HCT116 (cell line): Measurements from ENCODE around the gene SNPH. TPM values are rescaled to one million over a fixed set of nuclear protein-coding genes. Genes with fewer than 3 reads are reported as not detected.
A peak's percentile ranks its signal among the peaks of the same experiment; 100 is the strongest.

ENCODE experiments used
- ATAC-seq: fragments of 200-7000 bp; cut with Tn5 transposase; 2 replicates; pipeline ENCODE4 v1.9.1; 2020; ENCODE audit warnings: mild to moderate bottlenecking, moderate library complexity
- BruUV-seq: library from RNA; stranded (reverse); fragments of 400-500 nt; replicated peaks from 2 replicates; lab custom pipeline; 2021; lab: Mats Ljungman, UMichigan
- CTCF ChIA-PET: fragments of 300-600 bp; sonication (Branson Sonifier 250); formaldehyde crosslinking; loops from one replicate; lab custom pipeline; 2021; ENCODE audit warnings: antibody characterized with exemption; lab: Charles Lee
- POLR2A ChIA-PET: fragments of 300-600, 350-600 bp; sonication (Branson Sonifier 250); formaldehyde crosslinking; loops from one replicate; lab custom pipeline; 2021; ENCODE audit warnings: antibody characterized with exemption; lab: Charles Lee
- RAD21 ChIA-PET, 2 experiments: fragments of 300-600 bp; sonication (Branson Sonifier 250); formaldehyde crosslinking; loops; one replicate each; lab custom pipeline; 2023; ENCODE audit warnings: low total read pairs in 2 of 2; ENCODE audit not compliant: uncharacterized antibody in 2 of 2, unreplicated experiment in 2 of 2, low non-redundant PET in 1 of 2; lab: Charles Lee
- DNase-seq: peaks from one replicate; pipeline ENCODE4 v3.0.0-alpha.2; 2010; ENCODE audit warnings: low read depth, low spot score
- H2AFZ ChIP-seq: fragments of 200-600 bp; shearing (Covaris generic), sonication (generic); 2 replicates; pipeline ENCODE4 v1.6.1; 2017; ENCODE audit warnings: low read depth, mixed run types, mixed read lengths, antibody characterized with exemption, low read length; ENCODE audit not compliant: poor library complexity, severe bottlenecking
- H3K27ac ChIP-seq: 2 replicates; pipeline ENCODE4 v1.5.1; 2012; ENCODE audit warnings: low read depth, low read length
- H3K27me3 ChIP-seq: fragments of 200-600 bp; sonication (generic); 2 replicates; pipeline ENCODE4 v1.6.1; 2016; ENCODE audit warnings: mixed run types, low read length, mixed read lengths; ENCODE audit not compliant: insufficient read depth
- H3K36me3 ChIP-seq, 2 experiments: fragments of 200-500 bp in 1 of 2; fragments of 200-600 bp in 1 of 2; sonication (Bioruptor generic) in 1 of 2; sonication (generic) in 1 of 2; 2 replicates each; pipeline versions ENCODE4 v1.5.1 to v1.6.1; 2014 to 2016; ENCODE audit warnings: low read length in 2 of 2, inconsistent platforms in 1 of 2, mixed read lengths in 1 of 2, mixed run types in 1 of 2; ENCODE audit not compliant: insufficient read depth in 2 of 2, control insufficient read depth in 1 of 2
- H3K4me1 ChIP-seq, 2 experiments: fragments of 200-600 bp in 1 of 2; sonication (generic) in 1 of 2; 2 replicates each; pipeline versions ENCODE4 v1.5.1 to v1.6.1; 2012 to 2017; ENCODE audit warnings: low read length in 2 of 2, inconsistent platforms in 1 of 2, mild to moderate bottlenecking in 1 of 2, mixed read lengths in 1 of 2, mixed run types in 1 of 2, moderate library complexity in 1 of 2; ENCODE audit not compliant: insufficient read depth in 2 of 2, control insufficient read depth in 1 of 2
- H3K4me2 ChIP-seq: fragments of 200-600 bp; sonication (generic); 2 replicates; pipeline ENCODE4 v1.6.1; 2017; ENCODE audit warnings: mixed run types, low read length, mixed read lengths
- H3K4me3 ChIP-seq, 2 experiments: fragments of 200-600 bp in 1 of 2; sonication (generic) in 1 of 2; replicated peaks in 1 of 2; 2 replicates each; pipeline ENCODE4 v1.5.1; 2011 to 2016; ENCODE audit warnings: low read length in 2 of 2, control low read depth in 1 of 2, low read depth in 1 of 2, mild to moderate bottlenecking in 1 of 2, mixed read lengths in 1 of 2, mixed run types in 1 of 2
- H3K79me2 ChIP-seq: fragments of 200-600 bp; sonication (generic); 2 replicates; pipeline ENCODE4 v1.6.1; 2017; ENCODE audit warnings: mild to moderate bottlenecking, mixed run types, low read length, moderate library complexity, mixed read lengths; ENCODE audit not compliant: insufficient read depth
- H3K9ac ChIP-seq: fragments of 200-600 bp; sonication (generic); 2 replicates; pipeline ENCODE4 v1.6.1; 2016; ENCODE audit warnings: low read length, mixed read lengths
- H3K9me2 ChIP-seq: fragments of 200-600 bp; sonication (generic), shearing (Covaris generic); 2 replicates; pipeline ENCODE4 v1.6.1; 2017; ENCODE audit warnings: mixed run types, mild to moderate bottlenecking, moderate library complexity; ENCODE audit not compliant: insufficient read depth
- H3K9me3 ChIP-seq, 2 experiments: fragments of 200-500 bp in 1 of 2; fragments of 200-600 bp in 1 of 2; sonication (Bioruptor generic) in 1 of 2; sonication (generic) in 1 of 2; 2 replicates each; pipeline ENCODE4 v1.6.1; 2014 to 2017; ENCODE audit warnings: low read length in 2 of 2, mixed read lengths in 2 of 2, inconsistent platforms in 1 of 2, low read depth in 1 of 2, mild to moderate bottlenecking in 1 of 2, mixed run types in 1 of 2, moderate library complexity in 1 of 2; ENCODE audit not compliant: control insufficient read depth in 1 of 2, insufficient read depth in 1 of 2
- H4K20me1 ChIP-seq: fragments of 200-600 bp; sonication (generic), shearing (Covaris generic); 2 replicates; pipeline ENCODE4 v1.6.1; 2017; ENCODE audit warnings: mixed run types, mild to moderate bottlenecking, moderate library complexity; ENCODE audit not compliant: insufficient read depth
- EZH2 ChIP-seq: fragments of 200-600 bp; sonication (generic); IDR thresholded peaks from 2 replicates; pipeline ENCODE4 v1.6.1; 2017; ENCODE audit warnings: antibody characterized with exemption, mixed run types
- EZH2phosphoT487 ChIP-seq: fragments of 200-600 bp; IDR thresholded peaks from 2 replicates; pipeline ENCODE4 v1.6.1; 2018; ENCODE audit warnings: antibody characterized with exemption, borderline replicate concordance
- FOSL1 ChIP-seq: IDR thresholded peaks from 2 replicates; pipeline ENCODE4 v1.6.1; 2012; ENCODE audit warnings: low read depth
- JUND ChIP-seq: IDR thresholded peaks from 2 replicates; pipeline ENCODE4 v1.6.1; 2012
- YY1 ChIP-seq: IDR thresholded peaks from 2 replicates; pipeline ENCODE4 v1.6.1; 2011; ENCODE audit warnings: low read length, low read depth, moderate library complexity, mild to moderate bottlenecking; ENCODE audit not compliant: insufficient replicate concordance; ENCODE audit errors: extremely low read depth
- ZFX ChIP-seq: fragments of 450-650 bp; IDR thresholded peaks from 2 replicates; pipeline ENCODE4 v1.6.1; 2017
- ZNF274 ChIP-seq: fragments of 200-500 bp; sonication (Bioruptor generic); IDR thresholded peaks from 2 replicates; pipeline ENCODE4 v1.6.1; 2014; ENCODE audit warnings: mild to moderate bottlenecking, low read depth, low read length, inconsistent platforms
- intact Hi-C: fragments of 100-400 bp; cut with micrococcal nuclease; formaldehyde crosslinking; loops from 2 replicates; pipeline ENCODE4 v1.10.0; 2022
- total RNA-seq: library from RNA; stranded (reverse); gene quantifications from one replicate; pipeline ENCODE4 v1.2.1, GENCODE V29; 2021; ENCODE audit not compliant: unreplicated experiment
- TF ChIP-seq, protein P1 (sequence below): IDR thresholded peaks from 2 replicates; pipeline ENCODE4 v1.6.1; 2011; ENCODE audit warnings: mild to moderate bottlenecking, low read length, moderate library complexity; ENCODE audit not compliant: insufficient replicate concordance; ENCODE audit errors: extremely low read depth

SNPH gene
- total RNA-seq, 1 experiment from 2014 or later, result 3.2 TPM

DNA sequence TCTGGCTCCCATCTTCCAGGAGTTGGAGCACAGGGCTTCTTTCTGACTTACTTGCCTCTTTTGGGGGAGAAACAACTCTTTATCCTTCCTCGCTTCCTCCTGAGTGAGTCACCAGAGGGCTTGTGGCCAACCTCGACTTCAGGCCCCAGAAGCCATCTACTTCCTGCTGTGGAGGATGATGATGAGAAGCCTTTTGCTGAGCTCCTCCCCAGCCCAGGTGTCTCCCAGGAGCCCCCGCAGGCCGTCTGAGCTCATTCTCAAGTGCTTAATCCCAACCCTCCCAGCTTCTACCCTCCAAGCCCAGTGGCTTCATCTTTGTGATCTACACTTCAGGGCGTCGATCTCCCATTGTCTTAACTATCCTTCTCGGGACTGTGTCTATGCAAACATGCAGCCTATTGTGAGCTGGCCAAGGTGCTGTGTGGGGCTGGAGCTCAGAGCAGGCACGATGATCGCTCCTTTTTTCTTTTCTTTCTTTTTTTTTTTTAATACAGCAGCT is 35.0 kb downstream of the SNPH start:
- TF ChIP-seq ZNF274 (no peak), EZH2 (no peak), FOSL1 (peak; percentile 68), YY1 (no peak), ZFX (no peak), EZH2phosphoT487 (no peak), JUND (peak; percentile 60)
- TF ChIP-seq, protein P1, sequence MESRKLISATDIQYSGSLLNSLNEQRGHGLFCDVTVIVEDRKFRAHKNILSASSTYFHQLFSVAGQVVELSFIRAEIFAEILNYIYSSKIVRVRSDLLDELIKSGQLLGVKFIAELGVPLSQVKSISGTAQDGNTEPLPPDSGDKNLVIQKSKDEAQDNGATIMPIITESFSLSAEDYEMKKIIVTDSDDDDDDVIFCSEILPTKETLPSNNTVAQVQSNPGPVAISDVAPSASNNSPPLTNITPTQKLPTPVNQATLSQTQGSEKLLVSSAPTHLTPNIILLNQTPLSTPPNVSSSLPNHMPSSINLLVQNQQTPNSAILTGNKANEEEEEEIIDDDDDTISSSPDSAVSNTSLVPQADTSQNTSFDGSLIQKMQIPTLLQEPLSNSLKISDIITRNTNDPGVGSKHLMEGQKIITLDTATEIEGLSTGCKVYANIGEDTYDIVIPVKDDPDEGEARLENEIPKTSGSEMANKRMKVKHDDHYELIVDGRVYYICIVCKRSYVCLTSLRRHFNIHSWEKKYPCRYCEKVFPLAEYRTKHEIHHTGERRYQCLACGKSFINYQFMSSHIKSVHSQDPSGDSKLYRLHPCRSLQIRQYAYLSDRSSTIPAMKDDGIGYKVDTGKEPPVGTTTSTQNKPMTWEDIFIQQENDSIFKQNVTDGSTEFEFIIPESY, result no peak
- ATAC-seq (peak; percentile 64), DNase-seq (peak; percentile 18)
- H4K20me1 ChIP-seq, result no peaks in the 10 kb centered on the region
- H2AFZ ChIP-seq, result peak overlapping the region; percentile 84
- no peaks in the 10 kb centered on the region for H3K36me3 ChIP-seq
- H3K9me3 ChIP-seq, result no peaks in the 10 kb centered on the region
- H3K27ac ChIP-seq, result peak overlapping the region; percentile 43; the same call in 1 of the 2 replicates
- RAD21 ChIA-PET, result no interaction called here
- peaks cover 8 to 11% of the 10 kb centered on the region in 2 experiments for H3K4me1 ChIP-seq
- POLR2A ChIA-PET, result interaction anchor here (1.4 kb wide), 1 partner anchor 12 kb away, joined by 3 read pairs; no protein-coding TSS in a partner anchor
- no peaks in the 10 kb centered on the region for H3K27me3 ChIP-seq
- H3K9me2 ChIP-seq, result no peaks in the 10 kb centered on the region
- intact Hi-C loops, result no loop called here
- BruUV-seq, result no TSS peak
- H3K9ac ChIP-seq, result peak overlapping the region; percentile 27
- no peaks in the 10 kb centered on the region for H3K79me2 ChIP-seq
- 0 out of 4 replicates have a peak overlapping the region, but pooled peaks of 1 of the 2 experiments have one; percentile 8 for H3K4me3 ChIP-seq
- H3K4me2 ChIP-seq, result peak overlapping the region; percentile 66
- CTCF ChIA-PET, result interaction anchor here (1.2 kb wide), 1 partner anchor 136 kb away, joined by 4 read pairs; no protein-coding TSS in a partner anchor
